Left lobe of liver (tissue), 2 donors: ENCODE results near the gene KCNG2. TPM values are rescaled to one million over a fixed set of nuclear protein-coding genes. Genes with fewer than 3 reads are reported as not detected.

ENCODE experiments used
- ATAC-seq: fragments of 200-7000 bp; cut with Tn5 transposase; one replicate; pipeline ENCODE4 v1.9.1; 2020; ENCODE audit warnings: mild to moderate bottlenecking, moderate library complexity
- DNase-seq: peaks from one replicate; pipeline ENCODE4 v3.0.0-alpha.2; 2020; ENCODE audit warnings: low spot score
- total RNA-seq: library from RNA; stranded (reverse); gene quantifications from one replicate; pipeline ENCODE4 v1.2.1, GENCODE V29; 2021
- donor health status: DM: no; HTN: no; CAD: no; lungs with moderate emphysema.
- donor health status: DM: no; HTN: yes; CAD: no.

Gene KCNG2
- total RNA-seq, 1 donor from 2014 or later: not detected

DNA sequence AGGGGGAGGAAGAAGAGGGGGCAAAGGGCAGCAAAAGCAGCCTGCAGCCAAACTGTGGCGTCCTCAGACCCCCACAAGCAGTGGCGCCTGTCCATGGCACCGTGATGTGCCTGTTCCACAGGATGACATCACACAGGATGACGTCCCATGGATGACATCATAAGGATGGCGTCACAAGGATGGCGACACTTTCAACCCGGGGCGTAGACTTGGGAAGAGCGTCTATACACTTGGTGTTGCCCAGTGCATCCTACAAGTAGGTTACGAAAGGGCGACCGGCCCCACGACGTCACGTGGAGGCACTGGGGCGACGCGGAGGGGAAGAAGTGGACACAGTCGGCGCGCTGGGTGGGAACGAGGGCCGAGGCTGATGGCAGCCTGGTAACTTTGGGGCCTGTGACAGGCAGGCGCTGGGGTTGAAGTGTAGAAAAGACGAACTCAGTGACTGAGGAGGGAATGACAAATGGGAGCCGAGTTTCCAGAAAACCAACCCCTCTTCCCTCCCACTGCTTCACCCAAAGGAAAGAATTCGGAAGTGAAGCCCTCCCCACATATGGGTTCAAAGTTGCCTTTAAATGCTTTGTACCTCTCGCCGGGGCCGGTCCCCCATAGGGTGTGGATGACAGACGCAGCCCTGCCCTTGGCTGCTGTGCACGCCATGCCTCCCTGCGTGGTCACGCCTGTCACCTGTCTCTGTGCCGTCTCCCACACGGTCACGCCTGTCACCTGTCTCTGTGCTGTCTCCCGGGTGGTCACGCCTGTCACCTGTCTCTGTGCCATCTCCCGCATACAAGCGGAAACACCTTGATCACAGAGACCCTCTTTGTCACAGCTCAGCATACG, 13.4 kb upstream of the KCNG2 start:
- ATAC-seq: no peak
- DNase-seq: no peak

DNA sequence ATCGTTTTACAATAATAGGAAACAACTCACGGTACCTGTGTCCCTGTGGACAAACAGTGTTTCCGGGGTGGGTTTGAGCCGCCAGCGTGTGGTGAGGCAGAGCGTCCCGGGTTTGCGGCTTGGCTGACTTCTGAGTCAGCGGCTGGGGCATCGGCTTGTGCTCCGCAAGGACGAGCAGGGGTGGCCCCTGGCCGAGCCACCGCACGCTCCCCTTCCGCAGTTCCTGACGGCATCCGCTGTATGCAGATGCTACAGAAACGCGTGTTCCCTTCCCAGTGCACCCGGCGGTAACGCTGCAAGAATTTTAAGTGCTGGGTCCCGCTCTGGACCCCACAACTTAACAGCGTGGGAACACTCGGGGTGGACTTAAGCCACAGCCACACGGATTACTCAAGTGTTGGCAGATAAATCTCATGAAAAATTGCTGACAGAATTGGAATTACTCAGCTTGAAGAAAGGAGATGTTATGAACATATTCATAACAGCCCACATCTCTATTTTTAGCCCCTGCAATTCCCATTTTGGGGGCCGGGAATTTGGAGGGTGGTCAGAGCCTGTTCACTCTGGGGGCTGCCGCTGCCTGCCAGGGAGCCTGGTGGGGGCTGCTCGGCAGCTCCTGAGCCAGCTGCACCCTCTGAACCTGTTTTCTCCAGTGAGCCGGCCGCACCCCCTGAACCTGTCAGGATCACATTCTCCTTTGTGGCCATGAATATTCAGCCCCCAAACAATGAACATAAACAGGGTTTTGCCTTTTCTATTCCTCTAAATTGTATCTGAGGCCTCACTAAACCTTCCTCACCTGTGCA, 12.6 kb upstream of the KCNG2 start:
- ATAC-seq (no peak), DNase-seq (no peak)

DNA sequence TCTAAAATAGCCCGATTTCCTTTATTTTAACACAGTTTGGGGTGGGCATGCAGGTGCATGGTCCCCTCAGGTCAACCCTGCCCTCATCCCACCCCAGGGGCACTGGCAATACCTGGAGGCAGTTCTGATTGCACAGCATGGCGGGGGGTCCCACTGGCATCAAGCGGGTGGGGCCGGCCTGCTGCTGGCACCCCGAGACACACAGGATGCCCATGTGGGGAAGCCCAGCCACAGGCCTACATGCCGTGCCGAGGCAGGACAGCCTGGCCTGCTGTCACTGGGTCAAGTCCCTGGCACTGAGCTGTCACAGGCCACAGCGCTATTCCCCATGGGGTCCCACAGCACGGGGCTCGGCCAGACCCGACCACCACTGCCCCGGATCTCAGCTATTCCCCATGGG, 11.9 kb upstream of the KCNG2 start:
- ATAC-seq: no peak
- no peak for DNase-seq

DNA sequence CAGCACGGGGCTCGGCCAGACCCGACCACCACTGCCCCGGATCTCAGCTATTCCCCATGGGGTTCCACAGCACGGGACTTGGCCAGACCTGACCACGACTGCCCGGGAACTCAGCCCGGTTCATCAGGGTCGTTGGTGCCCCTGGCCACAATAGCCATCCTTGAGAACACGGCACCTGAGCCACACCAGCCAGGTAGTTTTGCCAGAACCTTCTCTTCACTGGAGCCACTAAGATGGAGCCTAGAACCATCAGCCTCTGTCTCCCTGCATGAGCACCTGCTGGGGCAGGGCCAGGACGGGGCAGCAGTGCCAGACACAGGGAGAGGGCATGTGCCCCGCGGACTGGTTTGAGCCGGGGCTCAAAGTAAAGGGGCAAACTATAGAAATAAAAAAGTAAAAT, 11.4 kb upstream of the KCNG2 start:
- no peak for ATAC-seq
- no peak for DNase-seq

DNA sequence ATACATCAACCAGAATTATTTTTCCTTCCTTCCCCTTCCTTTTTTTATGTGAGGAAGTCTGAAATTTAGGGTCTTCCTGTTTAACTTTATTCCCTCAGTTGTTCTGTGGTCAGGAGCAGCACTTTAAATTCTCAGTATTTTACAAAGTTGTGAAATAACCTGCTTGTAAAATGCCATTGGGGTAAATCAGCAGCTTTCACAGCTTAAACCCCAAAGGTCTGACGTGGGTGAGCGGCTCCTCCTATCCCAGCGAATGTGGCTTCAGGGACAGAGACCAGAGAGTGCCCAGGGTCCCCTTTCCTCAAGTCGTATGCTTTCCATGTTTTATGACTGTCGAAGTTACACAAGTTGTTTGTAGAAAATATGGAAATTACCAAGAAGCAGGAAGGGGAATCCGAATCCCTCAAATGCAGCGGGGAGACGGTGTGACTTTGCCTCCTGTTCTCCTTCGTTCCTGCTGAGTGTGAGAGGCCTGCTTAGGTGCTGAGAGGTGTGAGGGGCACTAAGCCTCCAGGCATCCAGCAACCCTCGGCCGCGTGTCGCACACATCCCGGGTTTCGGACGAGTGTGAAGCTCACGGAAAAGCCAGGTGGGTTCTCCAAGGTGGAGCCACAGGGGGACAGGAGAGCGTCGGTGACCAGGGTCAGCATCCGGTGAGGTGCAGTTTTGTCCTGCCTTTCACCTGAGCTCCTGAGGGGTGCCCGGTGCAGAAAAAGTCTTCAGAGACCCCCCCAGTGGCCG, 10.8 kb upstream of the KCNG2 start:
- ATAC-seq (no peak), DNase-seq (no peak)

DNA sequence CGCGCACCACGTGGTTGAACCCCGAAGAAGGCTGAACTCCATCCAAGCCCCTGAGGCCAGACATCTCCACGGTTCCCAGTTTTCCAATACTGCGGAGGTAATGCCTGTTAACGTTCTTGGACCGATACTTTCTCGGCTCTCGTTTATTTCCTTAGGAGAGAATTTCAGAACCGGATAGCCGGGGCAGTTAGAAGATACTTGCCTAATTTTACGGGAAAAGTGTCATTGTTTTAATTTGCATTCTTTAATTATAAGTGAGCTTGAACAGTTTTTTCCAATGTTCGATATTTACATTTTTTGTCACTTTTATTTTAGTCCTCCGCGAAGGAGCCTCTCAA, 10.2 kb upstream of the KCNG2 start:
- ATAC-seq: no peak

DNA sequence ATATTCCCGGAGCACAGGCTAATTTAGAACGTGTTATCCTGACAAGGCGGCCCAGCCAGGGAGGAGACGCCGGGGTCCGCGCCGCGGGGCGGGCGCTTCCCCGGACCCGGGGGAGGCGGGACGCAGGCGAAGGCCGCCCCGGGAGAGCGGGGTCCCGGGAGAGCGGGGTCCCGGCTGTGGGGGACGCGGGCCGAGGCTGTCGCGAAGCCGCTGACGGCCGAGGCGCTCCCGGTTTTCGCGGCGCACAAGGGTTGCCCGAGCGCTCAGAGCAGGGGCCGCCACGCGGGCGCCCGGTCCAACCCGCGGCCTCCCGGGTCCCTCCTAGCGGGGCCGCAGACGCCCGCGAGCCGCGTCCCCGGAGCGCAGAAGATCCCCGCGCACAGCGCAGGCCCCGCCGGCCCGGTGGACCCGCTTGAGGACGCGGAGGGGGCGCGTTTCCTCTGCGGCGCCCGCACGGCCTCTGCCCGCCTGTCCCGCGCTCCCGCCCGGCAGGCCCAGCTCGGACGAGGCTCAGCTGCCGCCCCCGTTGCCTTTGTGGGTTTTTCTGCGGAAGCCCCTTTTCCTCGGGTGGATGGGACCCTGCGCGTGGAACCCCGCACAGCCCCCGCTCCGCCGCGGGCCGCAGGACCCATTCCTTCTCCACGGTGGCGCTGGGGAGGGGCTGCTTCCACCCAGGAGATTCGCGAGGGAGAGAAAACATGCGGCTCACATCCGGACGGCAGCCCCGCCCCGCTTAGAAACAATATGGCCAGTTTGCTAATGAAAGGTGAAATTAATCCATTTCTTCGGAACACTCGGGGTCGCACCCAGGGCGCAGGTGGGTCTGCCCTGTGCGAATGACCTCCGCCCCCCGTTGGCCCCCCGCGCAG, 9.6 kb upstream of the KCNG2 start:
- ATAC-seq (no peak), DNase-seq (no peak)

More for the DNA sequence above, 10.2 kb upstream of the KCNG2 start:
- no peak for DNase-seq

DNA sequence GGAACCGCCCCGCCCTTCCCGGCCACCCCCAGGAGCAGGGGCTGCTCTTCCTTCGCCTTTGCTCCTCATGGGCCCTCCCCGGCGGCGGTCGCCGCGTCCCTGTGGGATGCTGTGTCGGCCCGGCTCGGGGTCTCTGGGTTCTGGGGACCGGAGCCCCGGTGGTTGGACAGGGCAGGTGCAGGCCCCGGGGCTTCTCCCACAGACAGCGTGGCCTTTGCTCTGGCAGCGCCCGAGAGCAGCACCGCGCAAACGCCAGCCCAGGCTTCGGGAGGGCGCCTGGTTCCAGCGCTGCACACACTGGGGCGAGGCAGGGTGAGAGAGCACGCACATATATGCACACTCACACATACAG, 9.0 kb upstream of the KCNG2 start:
- ATAC-seq: no peak
- no peak for DNase-seq

DNA sequence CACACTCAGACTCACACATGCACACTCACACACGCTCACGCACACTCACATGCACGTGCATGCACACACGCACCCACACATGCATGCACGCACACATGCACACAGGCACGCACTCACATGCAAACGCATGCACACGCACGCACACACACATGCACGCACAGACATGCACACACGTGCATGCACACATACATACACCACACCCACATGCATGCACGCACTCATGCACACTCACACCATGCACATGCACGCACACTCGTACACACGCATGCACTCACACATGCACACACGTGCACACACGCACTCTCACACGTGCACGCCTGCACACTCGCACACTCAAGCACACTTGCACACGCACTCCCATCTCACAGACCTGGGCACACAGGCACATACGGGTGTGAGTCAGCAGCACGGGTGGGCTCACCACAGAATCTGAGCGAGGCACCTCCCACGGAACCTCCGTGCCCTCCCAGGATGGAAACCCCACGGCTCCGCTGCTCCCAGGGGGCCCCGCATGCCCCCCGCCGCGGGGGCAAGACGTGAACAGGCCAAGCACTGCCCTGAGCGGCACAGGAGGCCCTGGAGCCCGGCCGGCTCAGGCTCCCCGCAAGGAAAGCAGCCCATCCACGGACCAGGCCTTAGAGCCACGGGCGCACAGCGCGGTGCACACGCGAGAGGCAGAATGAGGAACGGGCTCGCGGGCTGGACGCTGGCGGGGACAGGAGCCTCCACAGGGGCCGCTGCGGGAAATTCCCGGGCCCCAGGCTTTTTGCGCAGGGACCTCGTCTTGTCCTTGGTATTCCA, 8.4 kb upstream of the KCNG2 start:
- ATAC-seq (no peak), DNase-seq (no peak)

DNA sequence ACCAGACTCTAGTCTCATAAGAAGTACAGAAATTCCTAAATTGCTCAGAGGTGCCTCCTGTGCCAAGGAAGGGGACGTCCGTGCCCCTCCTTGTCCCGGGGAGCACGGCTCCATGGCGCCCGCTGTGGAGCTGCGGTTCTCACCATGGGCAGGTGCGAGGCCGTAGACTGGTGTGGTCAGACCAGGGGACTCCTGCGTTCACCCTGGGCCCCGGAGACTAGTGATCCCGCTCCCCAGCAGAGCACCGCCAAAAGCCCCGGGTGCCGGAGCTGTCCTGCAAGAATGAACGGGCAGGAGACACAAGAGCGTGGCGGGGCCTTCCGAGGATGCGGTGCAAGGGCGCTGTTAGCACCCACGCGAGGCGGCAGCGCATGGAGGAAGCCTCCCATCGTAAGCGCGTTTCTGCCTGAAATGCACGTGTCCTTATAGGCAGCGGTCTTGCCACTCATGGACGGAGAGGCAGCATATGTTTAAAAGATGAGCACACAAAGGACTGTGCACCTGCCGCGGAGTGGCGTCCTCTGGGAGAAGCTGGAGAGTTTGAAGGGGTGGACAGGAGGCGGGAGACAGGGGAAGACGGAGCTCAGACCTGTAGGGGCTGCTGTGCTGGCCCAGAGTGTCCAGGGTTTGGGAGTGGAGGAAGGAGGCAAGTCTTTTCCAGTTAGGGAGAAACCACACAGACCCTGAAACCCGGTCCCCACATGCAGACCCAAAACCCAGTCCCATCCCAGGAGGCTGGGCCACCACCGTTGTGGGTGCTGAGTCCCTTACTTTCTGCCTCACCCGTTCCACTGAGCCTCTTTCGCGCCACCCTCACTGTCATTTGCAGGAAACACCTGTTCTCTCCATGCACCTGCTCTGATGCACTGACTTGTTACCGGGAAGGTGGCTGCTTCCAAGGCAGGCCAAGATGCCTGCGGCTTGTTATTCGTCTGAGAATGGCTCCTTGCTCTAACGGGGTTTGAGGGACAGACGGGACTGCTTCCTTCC, 7.5 kb upstream of the KCNG2 start:
- DNase-seq (no peak), ATAC-seq (no peak)

DNA sequence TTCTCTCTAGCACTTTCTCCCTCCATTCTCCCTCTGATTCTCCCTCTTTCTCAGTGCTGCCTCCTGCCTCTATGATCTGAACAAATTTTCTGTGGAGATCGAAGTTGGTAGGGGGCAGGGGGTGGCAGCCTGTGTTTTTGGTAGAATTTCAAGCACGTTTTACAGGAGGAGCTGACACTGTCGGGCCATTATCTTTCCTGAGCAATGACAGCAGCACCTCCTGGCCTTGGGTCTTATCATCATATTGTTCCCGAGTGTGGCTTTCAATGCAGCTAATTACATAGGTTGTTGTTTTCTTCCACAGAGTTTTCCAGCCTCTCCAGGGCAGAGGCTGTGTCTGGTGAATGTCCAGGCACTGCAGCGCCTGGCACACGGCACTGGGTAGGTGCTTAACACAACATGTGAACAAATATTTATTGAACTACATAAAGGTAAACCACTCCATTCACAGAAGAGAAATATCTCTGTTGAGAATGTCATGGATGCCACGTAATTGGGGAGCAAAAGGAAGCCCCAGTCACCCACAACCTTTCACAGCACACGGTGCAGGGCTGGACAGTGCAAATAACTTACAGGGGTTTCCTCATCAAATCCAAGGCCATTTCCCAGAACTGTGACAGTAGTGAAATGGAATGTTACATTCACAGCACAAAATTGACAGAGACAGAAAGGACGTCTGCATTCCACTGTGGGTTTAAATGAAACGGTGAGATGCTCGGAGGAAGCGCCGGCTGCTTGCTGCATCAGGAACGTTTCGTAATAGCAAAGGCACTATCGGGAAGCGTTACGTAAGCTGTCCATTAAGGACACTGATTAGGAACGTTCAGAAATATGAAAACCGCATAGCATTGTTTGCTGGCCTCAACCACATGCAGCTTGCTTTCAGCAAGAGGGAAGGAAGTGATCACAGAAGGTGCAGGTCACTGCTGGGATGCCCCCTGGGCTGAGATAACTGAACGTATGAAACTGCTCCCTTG, 6.5 kb upstream of the KCNG2 start:
- no peak for DNase-seq
- ATAC-seq: peak; percentile 58

DNA sequence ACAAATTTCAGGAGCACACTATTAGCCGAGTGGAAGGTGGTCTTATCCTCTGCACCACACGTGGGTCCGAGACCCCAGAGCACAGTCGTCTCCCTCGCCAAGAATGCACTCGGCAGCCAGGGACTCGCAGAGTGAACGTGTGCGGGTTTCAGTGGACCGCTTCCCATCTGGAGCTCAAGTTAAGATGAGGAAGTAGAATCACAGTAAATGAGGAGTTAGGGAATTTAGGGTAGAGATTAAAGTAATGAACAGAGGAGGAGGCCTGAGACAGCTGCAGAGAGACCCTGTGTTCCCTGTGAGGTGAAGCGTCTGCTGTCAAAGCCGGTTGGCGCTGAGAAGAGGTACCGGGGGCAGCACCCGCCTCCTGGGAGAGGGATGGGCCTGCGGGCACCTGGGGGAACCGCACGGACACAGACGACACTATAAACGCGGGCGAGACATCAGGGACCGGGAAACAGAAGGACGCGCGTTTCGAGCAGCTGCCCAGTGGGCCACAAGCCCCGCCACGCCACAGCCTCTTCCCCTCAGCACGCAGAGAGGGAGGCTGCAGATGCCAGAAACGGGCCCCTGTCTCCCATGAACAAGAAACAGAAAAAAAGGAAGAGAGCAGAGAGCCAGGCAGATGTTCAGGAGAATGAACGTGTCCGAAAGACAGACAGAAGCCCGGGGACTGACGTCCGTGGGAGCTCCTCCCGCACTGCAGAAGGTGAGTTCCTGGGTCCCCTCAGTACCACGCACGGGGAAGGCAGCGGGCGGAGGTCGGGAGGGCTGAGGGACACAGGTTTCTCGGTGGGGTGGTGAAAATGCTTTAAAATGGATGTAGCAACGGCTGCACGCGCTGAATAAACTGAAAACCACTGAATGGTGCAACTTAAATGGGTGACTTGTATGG, 5.4 kb upstream of the KCNG2 start:
- no peak for ATAC-seq
- DNase-seq: no peak

DNA sequence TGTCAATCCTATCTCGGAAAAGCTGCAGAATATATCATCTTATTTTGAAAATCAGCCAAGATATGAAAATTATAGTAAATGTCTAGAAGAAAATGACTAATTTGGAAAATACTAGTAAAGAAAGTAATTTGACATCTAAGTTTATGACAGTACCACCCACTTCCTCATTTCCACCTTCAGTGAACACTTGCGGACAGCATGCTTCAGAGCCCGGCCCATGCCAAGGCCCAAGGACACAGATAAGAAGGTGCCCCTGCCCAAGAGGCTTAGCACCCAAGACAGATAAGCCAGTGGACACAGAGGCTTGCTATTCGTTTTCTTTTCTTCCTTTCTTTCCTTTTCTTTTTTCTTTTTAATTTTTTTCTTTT, 4.8 kb upstream of the KCNG2 start:
- ATAC-seq: no peak
- DNase-seq: no peak

DNA sequence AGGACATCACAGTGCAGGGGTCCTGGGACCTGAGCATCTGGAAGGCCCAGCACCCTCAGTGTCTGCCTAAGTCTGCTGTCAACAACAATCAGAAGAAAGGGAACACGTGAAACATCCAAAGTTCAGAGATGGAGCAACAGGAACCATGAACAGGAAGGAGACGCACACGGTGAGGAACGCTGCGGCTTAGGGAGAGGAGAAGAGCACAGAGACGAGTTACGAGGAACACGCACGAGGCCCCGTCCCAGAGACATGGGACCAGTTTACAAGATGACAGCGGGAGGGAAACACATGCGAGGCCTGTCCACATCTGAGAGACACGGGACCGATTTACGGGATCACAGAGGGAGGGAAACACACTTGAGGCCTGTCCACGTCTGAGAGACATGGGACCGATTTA, 2.9 kb upstream of the KCNG2 start:
- ATAC-seq: no peak

DNA sequence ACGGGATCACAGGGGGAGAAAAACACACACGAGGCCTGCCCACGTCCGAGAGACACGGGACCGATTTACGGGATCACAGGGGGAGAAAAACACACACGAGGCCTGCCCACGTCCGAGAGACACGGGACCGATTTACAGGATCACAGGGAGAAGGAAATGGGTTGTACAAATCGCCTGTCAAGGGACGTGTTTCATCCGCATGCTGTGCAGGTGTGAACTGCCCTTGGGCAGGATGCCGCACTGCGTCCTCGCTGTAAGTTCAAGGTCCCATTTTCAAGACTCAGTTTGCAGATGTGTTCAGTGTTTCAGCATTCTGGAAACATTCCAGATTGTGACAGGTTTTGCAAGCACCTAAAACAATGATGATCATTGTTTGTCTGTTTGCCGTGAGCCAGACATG, 2.3 kb upstream of the KCNG2 start:
- ATAC-seq: no peak
- DNase-seq: no peak

More for the DNA sequence above, 2.9 kb upstream of the KCNG2 start:
- DNase-seq: no peak

DNA sequence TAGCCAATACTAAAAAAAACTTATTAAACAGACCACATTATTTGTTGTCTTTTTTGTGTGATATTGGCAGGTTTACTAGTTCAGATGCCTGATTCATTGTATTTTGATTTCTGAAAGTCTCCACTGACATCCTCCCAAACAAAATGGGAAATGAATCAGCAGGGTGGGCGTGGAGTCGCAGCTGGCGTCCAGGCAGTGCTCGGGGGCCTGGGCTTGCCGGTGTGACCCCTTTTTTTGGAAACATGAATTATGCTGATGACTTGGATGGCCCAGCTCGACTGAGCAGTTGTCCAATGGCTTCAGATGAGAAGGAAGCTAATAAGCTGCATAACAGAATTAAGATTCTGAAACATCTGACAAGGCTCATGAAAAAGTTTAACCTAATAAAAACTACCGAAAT, 1.7 kb upstream of the KCNG2 start:
- no peak for ATAC-seq
- DNase-seq: no peak
